NCI-H2029 treated with DMSO at 0.1 percent for 48 hours (cell line): ENCODE data around the gene SYDE1.

Experiments used
- DNase-seq: peaks from one replicate; lab custom pipeline; 2025; lab: John Stamatoyannopoulos, UW

The SYDE1 gene

GRCh38 chr19:15108145-15108844, 1.1 kb downstream of the SYDE1 start:
- DNase-seq = no peak

GRCh38 chr19:15108845-15109767, 1.9 kb downstream of the SYDE1 start:
- no peak for DNase-seq

- no peak for DNase-seq
These were observed 2.7 kb downstream of the SYDE1 start for GRCh38 chr19:15109768-15110417.

- no peak for DNase-seq
These were observed 3.2 kb downstream of the SYDE1 start for GRCh38 chr19:15110418-15110815.

- DNase-seq = no peak
These were observed 4.6 kb downstream of the SYDE1 start for GRCh38 chr19:15111758-15112157.

GRCh38 chr19:15112385-15112784, 5.2 kb downstream of the SYDE1 start:
- no peak for DNase-seq

- DNase-seq = no peak
These were observed 6.3 kb downstream of the SYDE1 start for GRCh38 chr19:15113245-15114152.

- DNase-seq = no peak
These were observed 6.9 kb downstream of the SYDE1 start for GRCh38 chr19:15114153-15114540.

- DNase-seq = no peak
These were observed 7.9 kb downstream of the SYDE1 start for GRCh38 chr19:15115080-15115479.

- DNase-seq = no peak
These were observed 8.8 kb downstream of the SYDE1 start for GRCh38 chr19:15115762-15116615.

GRCh38 chr19:15116856-15117255, 9.7 kb downstream of the SYDE1 start:
- DNase-seq = no peak

GRCh38 chr19:15118248-15118647, 11.0 kb downstream of the SYDE1 start:
- DNase-seq = no peak

- no peak for DNase-seq
These were observed 11.7 kb downstream of the SYDE1 start for GRCh38 chr19:15118789-15119494.

- DNase-seq = no peak
These were observed 13.2 kb downstream of the SYDE1 start for GRCh38 chr19:15120135-15121026.

- no peak for DNase-seq
These were observed 15.3 kb downstream of the SYDE1 start for GRCh38 chr19:15122331-15123030.

GRCh38 chr19:15123031-15123890, 16.1 kb downstream of the SYDE1 start:
- no peak for DNase-seq

- peak; percentile 55 for DNase-seq
These were observed 16.7 kb downstream of the SYDE1 start for GRCh38 chr19:15123900-15124299.
